Body of pancreas (tissue), 4 donors: ENCODE data around the gene LCAT. TPM values are rescaled to one million over a fixed set of nuclear protein-coding genes. Genes with fewer than 3 reads are reported as not detected.

ENCODE experiments used
- ATAC-seq: fragments of 150-250 bp; one replicate; pipeline ENCODE4 v1.9.1; 2016
- DNase-seq, 4 donors: peaks; one replicate each; pipeline ENCODE4 v3.0.0-alpha.2; 2019
- H3K27ac ChIP-seq, 4 donors: fragments of 200-600 bp; sonication (generic); 1 replicate in 3 of 4; 2 replicates in 1 of 4; pipeline versions ENCODE4 v1.5.1 to v1.6.1; 2016 to 2019; ENCODE audit warnings: mild to moderate bottlenecking in 1 of 4, mixed read lengths in 1 of 4, moderate library complexity in 1 of 4
- H3K27me3 ChIP-seq, 2 donors: fragments of 200-600 bp; sonication (generic); one replicate each; pipeline ENCODE4 v1.6.0; 2016; ENCODE audit warnings: mild to moderate bottlenecking in 1 of 2
- H3K36me3 ChIP-seq, 2 donors: fragments of 200-600 bp; sonication (generic); replicated peaks in 1 of 2; 2 replicates each; pipeline ENCODE4 v1.5.1; 2016; ENCODE audit warnings: low read depth in 2 of 2; ENCODE audit not compliant: insufficient read depth in 1 of 2
- H3K4me1 ChIP-seq: fragments of 200-600 bp; sonication (generic); one replicate; pipeline ENCODE4 v1.6.0; 2016
- H3K4me3 ChIP-seq, 2 donors: fragments of 200-600 bp; sonication (generic); 1 replicate in 1 of 2; 2 replicates in 1 of 2; pipeline ENCODE4 v1.5.1; 2016 to 2019
- H3K9me3 ChIP-seq, 3 donors: fragments of 200-600 bp; sonication (generic); 1 replicate in 2 of 3; 2 replicates in 1 of 3; pipeline ENCODE4 v1.5.1; 2016
- POLR2A ChIP-seq, 3 donors: fragments of 450-650 bp; IDR thresholded peaks; one replicate each; pipeline ENCODE4 v1.6.1; 2016; ENCODE audit warnings: antibody characterized with exemption in 3 of 3, mild to moderate bottlenecking in 2 of 3
- WGBS, 2 donors: methylation state at CpG; one replicate each; pipeline ENCODE4 v1.1.5; 2017; 5-methylcytosine and 5-hydroxymethylcytosine counted together
- intact Hi-C: fragments of 100-400 bp; cut with DNase I; formaldehyde crosslinking; loops from one replicate; pipeline ENCODE4 v1.15.1; 2023
- total RNA-seq, 2 donors: library from RNA; depleted of rRNA; stranded (reverse); fragments of >200 nt; gene quantifications; one replicate each; pipeline ENCODE4 v1.1.0, GENCODE V29; 2016
- TF ChIP-seq, protein P1 (sequence below), 7 experiments: fragments of 450-650 bp in 4 of 7; fragments of 200-600 bp in 3 of 7; sonication (generic) in 3 of 7; IDR thresholded peaks; one replicate each; pipeline ENCODE4 v1.5.1; 2016 to 2019; ENCODE audit warnings: antibody characterized with exemption in 7 of 7

LCAT gene
- total RNA-seq, 2 donors from 2014 or later, result 7.5 to 17.8 TPM

DNA sequence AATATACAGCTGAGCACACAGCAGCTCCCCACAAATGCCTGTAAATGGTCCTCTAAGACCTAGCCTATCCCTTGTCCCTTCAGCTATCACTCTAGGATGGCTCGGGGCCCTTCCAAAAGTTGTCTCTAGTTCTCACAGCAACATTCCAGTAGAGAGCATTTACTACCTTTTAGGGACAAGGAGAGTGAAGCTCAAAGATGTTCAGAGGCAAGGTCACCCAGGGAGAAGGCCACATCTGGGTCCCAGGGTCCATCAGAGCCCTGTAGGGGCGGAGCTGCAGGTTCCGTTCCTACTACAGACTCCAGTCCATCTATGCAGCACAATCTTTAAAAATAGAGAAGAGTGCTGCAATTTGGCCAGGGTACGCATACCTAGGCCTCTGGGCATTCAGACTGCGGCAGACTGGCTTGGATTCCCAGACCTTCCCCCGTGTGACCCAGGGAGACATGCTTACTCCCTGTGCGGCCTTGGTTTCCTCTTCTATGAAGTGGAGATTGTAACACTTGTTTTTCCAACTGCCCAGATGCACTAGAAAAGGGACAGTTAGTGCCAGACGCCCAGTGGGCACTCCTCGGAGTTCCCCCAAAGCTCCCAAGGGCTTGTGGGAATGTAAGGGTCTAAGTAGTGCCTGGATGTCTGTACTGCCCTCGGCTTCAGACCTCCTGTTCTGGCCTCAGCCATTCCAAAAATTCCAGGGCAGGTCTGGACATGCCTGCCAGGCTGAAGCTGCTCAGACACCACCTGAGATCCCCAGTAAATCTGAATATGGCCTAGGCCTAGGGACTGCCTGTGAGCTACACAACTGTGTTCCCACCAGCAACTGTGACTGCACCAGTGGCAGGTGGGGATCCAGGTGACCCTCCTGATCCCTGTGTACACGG lies 22.0 kb upstream of the LCAT start:
- TF ChIP-seq, protein P1, sequence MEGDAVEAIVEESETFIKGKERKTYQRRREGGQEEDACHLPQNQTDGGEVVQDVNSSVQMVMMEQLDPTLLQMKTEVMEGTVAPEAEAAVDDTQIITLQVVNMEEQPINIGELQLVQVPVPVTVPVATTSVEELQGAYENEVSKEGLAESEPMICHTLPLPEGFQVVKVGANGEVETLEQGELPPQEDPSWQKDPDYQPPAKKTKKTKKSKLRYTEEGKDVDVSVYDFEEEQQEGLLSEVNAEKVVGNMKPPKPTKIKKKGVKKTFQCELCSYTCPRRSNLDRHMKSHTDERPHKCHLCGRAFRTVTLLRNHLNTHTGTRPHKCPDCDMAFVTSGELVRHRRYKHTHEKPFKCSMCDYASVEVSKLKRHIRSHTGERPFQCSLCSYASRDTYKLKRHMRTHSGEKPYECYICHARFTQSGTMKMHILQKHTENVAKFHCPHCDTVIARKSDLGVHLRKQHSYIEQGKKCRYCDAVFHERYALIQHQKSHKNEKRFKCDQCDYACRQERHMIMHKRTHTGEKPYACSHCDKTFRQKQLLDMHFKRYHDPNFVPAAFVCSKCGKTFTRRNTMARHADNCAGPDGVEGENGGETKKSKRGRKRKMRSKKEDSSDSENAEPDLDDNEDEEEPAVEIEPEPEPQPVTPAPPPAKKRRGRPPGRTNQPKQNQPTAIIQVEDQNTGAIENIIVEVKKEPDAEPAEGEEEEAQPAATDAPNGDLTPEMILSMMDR (IDR thresholded peaks at IDR 0.05), result no peak
- no peak for TF ChIP-seq POLR2A (IDR thresholded peaks at IDR 0.05)
- no peak overlapping the region for H3K4me3 ChIP-seq
- no peaks in the 10 kb centered on the region for H3K27me3 ChIP-seq
- no peak for ATAC-seq
- peak overlapping the region in 2 of 4 donors; percentile 1 to 89 for H3K27ac ChIP-seq
- intact Hi-C loops, result no loop called here
- H3K36me3 ChIP-seq, result no peaks in the 10 kb centered on the region
- H3K4me1 ChIP-seq, result peaks cover 55% of the 10 kb centered on the region
- H3K9me3 ChIP-seq, result no peaks in the 10 kb centered on the region
- no peak for DNase-seq
- 83 to 87% methylated on average over 7 to 11 of the region's 11 CpGs for WGBS, 2 donors

DNA sequence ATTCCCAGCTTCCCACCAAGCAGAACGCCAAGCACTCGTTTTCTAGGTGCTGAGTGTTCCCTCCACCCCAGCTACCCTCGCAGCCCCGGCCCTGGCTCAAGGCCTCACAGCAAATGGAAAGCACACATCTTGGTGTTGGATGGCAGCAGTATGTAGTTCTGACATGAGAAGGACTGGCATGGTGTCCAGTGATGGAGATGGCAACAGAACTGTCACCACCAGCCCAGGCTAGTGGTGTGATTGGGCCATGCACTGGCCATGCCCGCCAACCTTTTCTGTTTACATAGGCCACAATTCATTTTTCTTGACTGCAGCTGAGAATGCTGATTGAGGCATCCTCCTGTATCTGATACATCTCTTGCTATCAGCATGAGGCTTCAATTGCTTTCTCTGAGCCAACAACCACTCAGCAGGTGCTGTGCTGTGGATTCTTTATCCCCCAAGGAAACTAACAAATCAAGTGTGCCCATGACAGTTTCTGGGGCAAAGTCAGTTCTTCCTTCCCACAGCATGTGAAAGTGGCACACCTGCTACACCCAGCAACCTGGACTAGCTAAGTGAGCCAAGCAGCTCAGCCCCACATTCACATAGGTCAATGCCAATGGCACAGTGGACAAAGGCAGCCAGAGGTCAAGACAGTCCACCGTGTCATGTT lies 20.7 kb upstream of the LCAT start:
- H3K4me1 ChIP-seq, result peaks cover 55% of the 10 kb centered on the region
- TF ChIP-seq, protein P1 (IDR thresholded peaks at IDR 0.05), result no peak
- TF ChIP-seq POLR2A (IDR thresholded peaks at IDR 0.05), result no peak
- H3K36me3 ChIP-seq, result no peaks in the 10 kb centered on the region
- no peaks in the 10 kb centered on the region for H3K27me3 ChIP-seq
- DNase-seq, result no peak
- 75 to 78% methylated on average over 6 of the region's 6 CpGs for WGBS, 2 donors
- ATAC-seq, result no peak
- H3K9me3 ChIP-seq, result no peaks in the 10 kb centered on the region
- intact Hi-C loops, result no loop called here
- no peak overlapping the region for H3K27ac ChIP-seq
- H3K4me3 ChIP-seq, result no peak overlapping the region

DNA sequence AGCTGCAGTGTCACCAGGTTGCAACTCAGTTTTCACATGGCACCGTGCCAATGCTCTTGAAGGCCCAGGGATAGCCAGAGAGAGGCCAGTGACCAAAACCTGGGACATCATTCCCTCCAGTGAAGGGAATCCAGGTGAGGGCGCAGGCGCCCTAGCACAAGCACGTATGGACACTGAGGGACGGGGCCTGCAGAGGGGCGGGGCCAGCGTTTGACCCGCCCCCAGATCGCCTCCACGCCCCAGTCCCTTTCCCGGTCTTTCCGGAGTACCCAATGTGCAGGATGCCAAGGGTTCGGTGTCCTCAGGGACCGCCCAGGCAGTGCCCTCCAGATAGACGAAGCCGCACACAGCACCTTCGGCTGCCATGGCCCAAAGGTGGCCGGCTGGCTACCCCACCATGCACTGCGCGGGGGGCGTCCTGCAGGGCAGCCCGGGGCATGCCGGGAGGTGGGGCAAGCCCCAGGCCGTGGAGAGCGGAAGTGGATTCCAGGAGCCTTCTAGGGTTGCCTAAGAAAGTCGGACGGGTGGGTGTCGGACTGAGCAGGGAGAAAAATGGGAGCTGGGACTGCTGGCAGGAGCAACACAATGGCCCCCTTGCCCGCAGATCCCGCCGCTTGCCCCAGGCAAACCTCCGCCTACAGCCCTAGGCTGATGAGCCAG lies 19.9 kb upstream of the LCAT start:
- Histone ChIP-seq H3K4me3 (no peak overlapping the region), H3K36me3 (no peaks in the 10 kb centered on the region), H3K27ac (peak overlapping the region in 1 of 4 donors; percentile 37), H3K27me3 (no peaks in the 10 kb centered on the region), H3K9me3 (no peaks in the 10 kb centered on the region), H3K4me1 (peaks cover 55% of the 10 kb centered on the region)
- no peak for ATAC-seq
- DNase-seq, result peak in 3 of 4 donors; percentile 40 to 53 (median 52)
- intact Hi-C loops, result no loop called here
- TF ChIP-seq, protein P1 (IDR thresholded peaks at IDR 0.05), result no peak
- TF ChIP-seq POLR2A (IDR thresholded peaks at IDR 0.05), result no peak
- 78 to 87% methylated on average over 14 to 32 of the region's 32 CpGs for WGBS, 2 donors

DNA sequence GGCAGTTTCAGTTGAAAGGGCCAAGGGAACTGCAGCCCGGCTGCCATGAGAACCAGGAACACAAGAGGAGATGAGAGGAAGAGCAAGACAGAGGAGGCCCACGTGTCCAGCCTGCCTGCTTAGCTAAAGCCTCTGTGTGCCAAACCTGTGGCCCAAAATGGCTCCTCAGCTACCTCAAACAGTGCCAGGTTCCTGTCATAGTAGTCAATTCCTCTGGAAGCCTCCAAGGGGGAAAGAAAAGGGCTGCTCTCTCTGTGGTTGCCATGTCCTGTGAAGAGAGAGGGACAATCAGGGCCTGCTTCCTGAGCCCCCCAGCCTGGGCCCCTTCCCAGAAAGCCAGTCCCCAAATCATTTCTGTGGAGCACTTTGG lies 19.4 kb upstream of the LCAT start:
- Histone ChIP-seq H3K27me3 (no peaks in the 10 kb centered on the region), H3K4me1 (peaks cover 55% of the 10 kb centered on the region), H3K27ac (peak overlapping the region in 1 of 4 donors; percentile 37), H3K9me3 (no peaks in the 10 kb centered on the region), H3K4me3 (no peak overlapping the region), H3K36me3 (peaks cover 0 to 2% of the 10 kb centered on the region in 2 donors)
- TF ChIP-seq, protein P1 (IDR thresholded peaks at IDR 0.05), result no peak
- TF ChIP-seq POLR2A (IDR thresholded peaks at IDR 0.05), result no peak
- ATAC-seq (no peak), DNase-seq (no peak)
- WGBS, 2 donors, result 67 to 100% methylated on average over 1 to 2 of the region's 2 CpGs
- intact Hi-C loops, result no loop called here
